ENCODE results near the gene KCNK3.

Gene KCNK3

GRCh38 chr2:26679867-26680266, 12.7 kb upstream of the KCNK3 start:
- H3K27ac ChIP-seq, result no peak overlapping the region
- no peaks in the 10 kb centered on the region for H4K20me1 ChIP-seq
- H3K9ac ChIP-seq, result no peak overlapping the region
- H3K4me2 ChIP-seq, result 0 out of 22 replicates have a peak overlapping the region, but pooled peaks of 1 of the 11 experiments have one; percentile 27
- 0 out of 22 replicates have a peak, but pooled peaks cover 0 to 5% (median 0%) of the 10 kb centered on the region in 11 experiments for H3K36me3 ChIP-seq
- TF ChIP-seq Cebpa-rat (IDR thresholded peaks at IDR 0.05), result no peak
- peaks cover 5 to 26% (median 17%) of the 10 kb centered on the region in 10 experiments; a peak in 16 of 20 replicates for H3K4me1 ChIP-seq
- no peaks in the 10 kb centered on the region for H3K27me3 ChIP-seq
- peaks cover 0 to 16% (median 10%) of the 10 kb centered on the region in 11 experiments; a peak in 19 of 22 replicates for H3K9me3 ChIP-seq (replicated peaks in 1 of 11)
- H3K4me3 ChIP-seq, result no peak overlapping the region

- no peak for TF ChIP-seq Cebpa-rat (IDR thresholded peaks at IDR 0.05)
- H3K4me3 ChIP-seq, result no peak overlapping the region
- H3K27me3 ChIP-seq, result no peaks in the 10 kb centered on the region
- H3K4me2 ChIP-seq, result peak overlapping the region in 5 of 11 experiments; percentile 45 to 74 (median 63); a peak in 6 of 22 replicates
- H3K36me3 ChIP-seq, result 0 out of 22 replicates have a peak, but pooled peaks cover 0 to 5% (median 0%) of the 10 kb centered on the region in 11 experiments
- H3K4me1 ChIP-seq, result peaks cover 5 to 37% (median 26%) of the 10 kb centered on the region in 10 experiments; a peak in 18 of 20 replicates
- H3K9ac ChIP-seq, result no peak overlapping the region
- peaks cover 0 to 14% (median 10%) of the 10 kb centered on the region in 11 experiments; a peak in 19 of 22 replicates for H3K9me3 ChIP-seq (replicated peaks in 1 of 11)
- no peaks in the 10 kb centered on the region; a peak in 1 of 22 replicates for H4K20me1 ChIP-seq
- H3K27ac ChIP-seq, result no peak overlapping the region
Measured at GRCh38 chr2:26681656-26682055, 10.9 kb upstream of the KCNK3 start.

- no peak overlapping the region for H3K27ac ChIP-seq
- H3K27me3 ChIP-seq, result no peaks in the 10 kb centered on the region
- H3K9me3 ChIP-seq (replicated peaks in 1 of 11), result peaks cover 0 to 11% (median 8%) of the 10 kb centered on the region in 11 experiments; a peak in 19 of 22 replicates
- H3K36me3 ChIP-seq, result 0 out of 22 replicates have a peak, but pooled peaks cover 0 to 5% (median 0%) of the 10 kb centered on the region in 11 experiments
- H4K20me1 ChIP-seq, result no peaks in the 10 kb centered on the region; a peak in 1 of 22 replicates
- H3K9ac ChIP-seq, result no peak overlapping the region
- peak overlapping the region in 8 of 11 experiments; percentile 38 to 74 (median 62); a peak in 17 of 22 replicates for H3K4me2 ChIP-seq
- TF ChIP-seq Cebpa-rat (IDR thresholded peaks at IDR 0.05), result no peak
- no peak overlapping the region for H3K4me3 ChIP-seq
- peaks cover 5 to 42% (median 30%) of the 10 kb centered on the region in 10 experiments; a peak in 18 of 20 replicates for H3K4me1 ChIP-seq
Measured at GRCh38 chr2:26682155-26682554, 10.4 kb upstream of the KCNK3 start.

GRCh38 chr2:26683583-26683982, 8.9 kb upstream of the KCNK3 start:
- Histone ChIP-seq H3K9ac (no peak overlapping the region), H3K4me1 (peaks cover 5 to 50% (median 39%) of the 10 kb centered on the region in 10 experiments; a peak in 18 of 20 replicates), H3K9me3 (replicated peaks in 1 of 11) (no peaks in the 10 kb centered on the region), H3K27ac (no peak overlapping the region), H4K20me1 (no peaks in the 10 kb centered on the region; a peak in 2 of 22 replicates), H3K4me3 (no peak overlapping the region), H3K27me3 (no peaks in the 10 kb centered on the region), H3K4me2 (peak overlapping the region in 3 of 11 experiments; percentile 45 to 74 (median 62); a peak in 3 of 22 replicates), H3K36me3 (no peaks in the 10 kb centered on the region)
- TF ChIP-seq Cebpa-rat (IDR thresholded peaks at IDR 0.05), result no peak

GRCh38 chr2:26685341-26685740, 7.2 kb upstream of the KCNK3 start:
- H3K4me1 ChIP-seq, result peaks cover 0 to 57% (median 49%) of the 10 kb centered on the region in 10 experiments; a peak in 16 of 20 replicates
- 0 out of 22 replicates have a peak overlapping the region, but pooled peaks of 1 of the 11 experiments have one; percentile 56 for H3K4me2 ChIP-seq
- no peaks in the 10 kb centered on the region for H3K27me3 ChIP-seq
- no peaks in the 10 kb centered on the region for H3K36me3 ChIP-seq
- H3K4me3 ChIP-seq, result no peak overlapping the region
- H3K9ac ChIP-seq, result no peak overlapping the region
- H4K20me1 ChIP-seq, result no peaks in the 10 kb centered on the region; a peak in 2 of 22 replicates
- no peak overlapping the region for H3K27ac ChIP-seq
- no peak for TF ChIP-seq Cebpa-rat (IDR thresholded peaks at IDR 0.05)
- H3K9me3 ChIP-seq (replicated peaks in 1 of 11), result no peaks in the 10 kb centered on the region

GRCh38 chr2:26685989-26686839, 6.3 kb upstream of the KCNK3 start:
- H3K4me2 ChIP-seq, result peak overlapping the region in 9 of 11 experiments; percentile 14 to 56 (median 34); a peak in 16 of 22 replicates
- H3K9ac ChIP-seq, result no peak overlapping the region
- no peaks in the 10 kb centered on the region for H3K9me3 ChIP-seq (replicated peaks in 1 of 11)
- H3K27me3 ChIP-seq, result no peaks in the 10 kb centered on the region
- no peak overlapping the region for H3K4me3 ChIP-seq
- H3K27ac ChIP-seq, result no peak overlapping the region
- H3K4me1 ChIP-seq, result peaks cover 3 to 66% (median 58%) of the 10 kb centered on the region in 10 experiments; a peak in 18 of 20 replicates
- H3K36me3 ChIP-seq, result no peaks in the 10 kb centered on the region
- peaks cover 0 to 2% (median 0%) of the 10 kb centered on the region in 11 experiments; a peak in 2 of 22 replicates for H4K20me1 ChIP-seq
- TF ChIP-seq Cebpa-rat (IDR thresholded peaks at IDR 0.05), result no peak

GRCh38 chr2:26687328-26687727, 5.2 kb upstream of the KCNK3 start:
- no peak for TF ChIP-seq Cebpa-rat (IDR thresholded peaks at IDR 0.05)
- H3K9ac ChIP-seq, result no peak overlapping the region
- H3K4me3 ChIP-seq, result no peak overlapping the region
- no peaks in the 10 kb centered on the region for H3K9me3 ChIP-seq (replicated peaks in 1 of 11)
- peaks cover 14 to 70% (median 63%) of the 10 kb centered on the region in 10 experiments for H3K4me1 ChIP-seq
- no peaks in the 10 kb centered on the region for H3K27me3 ChIP-seq
- no peaks in the 10 kb centered on the region for H3K36me3 ChIP-seq
- H3K4me2 ChIP-seq, result peak overlapping the region in 8 of 11 experiments; percentile 17 to 56 (median 38); a peak in 16 of 22 replicates
- peaks cover 0 to 10% (median 0%) of the 10 kb centered on the region in 11 experiments; a peak in 2 of 22 replicates for H4K20me1 ChIP-seq
- H3K27ac ChIP-seq, result no peak overlapping the region

GRCh38 chr2:26687801-26688200, 4.7 kb upstream of the KCNK3 start:
- H3K9ac ChIP-seq, result no peak overlapping the region
- H3K36me3 ChIP-seq, result no peaks in the 10 kb centered on the region
- TF ChIP-seq Cebpa-rat (IDR thresholded peaks at IDR 0.05), result no peak
- peaks cover 14 to 66% (median 59%) of the 10 kb centered on the region in 10 experiments for H3K4me1 ChIP-seq
- no peak overlapping the region for H3K4me3 ChIP-seq
- H3K9me3 ChIP-seq (replicated peaks in 1 of 11), result no peaks in the 10 kb centered on the region
- peak overlapping the region in 8 of 11 experiments; percentile 17 to 56 (median 38); a peak in 15 of 22 replicates for H3K4me2 ChIP-seq
- peaks cover 0 to 3% (median 0%) of the 10 kb centered on the region in 11 experiments; a peak in 6 of 22 replicates for H3K27me3 ChIP-seq
- H3K27ac ChIP-seq, result peak overlapping the region in 1 of 11 experiments; percentile 11; a peak in 1 of 22 replicates
- H4K20me1 ChIP-seq, result peaks cover 0 to 12% (median 0%) of the 10 kb centered on the region in 11 experiments; a peak in 5 of 22 replicates
